Stomach (tissue), 9 donors: ENCODE data around the gene CREB5. TPM values are rescaled to one million over a fixed set of nuclear protein-coding genes. Genes with fewer than 3 reads are reported as not detected.

Experiments used
- DNase-seq, 2 donors: peaks; one replicate each; pipeline versions ENCODE4 v3.0.0 to v3.0.0-alpha.2; 2013 to 2019
- H3K27ac ChIP-seq, 5 donors: fragments of 200-600 bp in 4 of 5; sonication (generic) in 4 of 5; one replicate each; pipeline ENCODE4 v1.5.1; 2013 to 2019; ENCODE audit warnings: mild to moderate bottlenecking in 1 of 5, moderate library complexity in 1 of 5
- H3K27me3 ChIP-seq, 3 donors: fragments of 200-600 bp; sonication (generic); one replicate each; pipeline ENCODE4 v1.5.1; 2017 to 2019; ENCODE audit warnings: mixed run types in 1 of 3
- H3K36me3 ChIP-seq, 4 donors: fragments of 200-600 bp; sonication (generic); 1 replicate in 3 of 4; 2 replicates in 1 of 4; pipeline ENCODE4 v1.5.1; 2016 to 2019
- H3K4me1 ChIP-seq, 4 donors: fragments of 200-600 bp; sonication (generic); one replicate each; pipeline ENCODE4 v1.5.1; 2016 to 2019
- H3K4me3 ChIP-seq, 4 donors: fragments of 200-600 bp; sonication (generic) in 3 of 4; one replicate each; pipeline ENCODE4 v1.5.1; 2016 to 2019; ENCODE audit warnings: mild to moderate bottlenecking in 1 of 4
- H3K9me3 ChIP-seq, 4 donors: fragments of 200-600 bp; sonication (generic); one replicate each; pipeline ENCODE4 v1.5.1; 2016 to 2019
- EP300 ChIP-seq: sonication (generic); formaldehyde crosslinking; IDR thresholded peaks from one replicate; pipeline ENCODE4 v1.6.1; 2017; ENCODE audit warnings: antibody characterized with exemption
- POLR2A ChIP-seq, 4 donors: fragments of 450-650 bp; IDR thresholded peaks; one replicate each; pipeline ENCODE4 v1.6.1; 2016; ENCODE audit warnings: antibody characterized with exemption in 4 of 4, control low read depth in 2 of 4, mild to moderate bottlenecking in 1 of 4, moderate library complexity in 1 of 4
- POLR2AphosphoS5 ChIP-seq, 3 donors: sonication (generic); formaldehyde crosslinking; IDR thresholded peaks; one replicate each; pipeline ENCODE4 v1.6.1; 2016; ENCODE audit warnings: antibody characterized with exemption in 3 of 3
- WGBS, 5 donors: extraction: QIAGEN DNeasy Blood & Tissue Kit in 3 of 5; methylation state at CpG; one replicate each; pipeline versions ENCODE4 v1.1.5 to v1.1.7; 2013 to 2018; 5-methylcytosine and 5-hydroxymethylcytosine counted together
- intact Hi-C: fragments of 100-400 bp; cut with DNase I; formaldehyde crosslinking; loops from one replicate; pipeline ENCODE4 v1.15.1; 2023; ENCODE audit warnings: low total_unique reads
- polyA plus RNA-seq, 3 donors: library from polyadenylated mRNA; stranded (reverse); fragments of 200-250 nt; gene quantifications; one replicate each; pipeline ENCODE4 v1.2.3, GENCODE V29; 2013
- total RNA-seq, 5 donors: library from RNA; depleted of rRNA; stranded (reverse); fragments of >200 nt; gene quantifications; one replicate each; pipeline versions ENCODE4 v1.1.0 to v1.2.3, GENCODE V29; 2014 to 2016
- TF ChIP-seq, protein P1 (sequence below), 7 experiments: fragments of 450-650 bp in 4 of 7; fragments of 200-600 bp in 3 of 7; sonication (generic) in 3 of 7; IDR thresholded peaks; one replicate each; pipeline ENCODE4 v1.5.1; 2016 to 2019; ENCODE audit warnings: antibody characterized with exemption in 7 of 7, control low read depth in 2 of 7, mild to moderate bottlenecking in 1 of 7
- donor health status: healthy with polysubstance abuse.
- donor health status: Bipolar disorder and iron deficiency.
- donor health status: healthy.

CREB5 gene
- total and polyA plus RNA-seq, 8 donors, result 0.68 to 30.3 (median 1.5) TPM; not detected in 1

DNA sequence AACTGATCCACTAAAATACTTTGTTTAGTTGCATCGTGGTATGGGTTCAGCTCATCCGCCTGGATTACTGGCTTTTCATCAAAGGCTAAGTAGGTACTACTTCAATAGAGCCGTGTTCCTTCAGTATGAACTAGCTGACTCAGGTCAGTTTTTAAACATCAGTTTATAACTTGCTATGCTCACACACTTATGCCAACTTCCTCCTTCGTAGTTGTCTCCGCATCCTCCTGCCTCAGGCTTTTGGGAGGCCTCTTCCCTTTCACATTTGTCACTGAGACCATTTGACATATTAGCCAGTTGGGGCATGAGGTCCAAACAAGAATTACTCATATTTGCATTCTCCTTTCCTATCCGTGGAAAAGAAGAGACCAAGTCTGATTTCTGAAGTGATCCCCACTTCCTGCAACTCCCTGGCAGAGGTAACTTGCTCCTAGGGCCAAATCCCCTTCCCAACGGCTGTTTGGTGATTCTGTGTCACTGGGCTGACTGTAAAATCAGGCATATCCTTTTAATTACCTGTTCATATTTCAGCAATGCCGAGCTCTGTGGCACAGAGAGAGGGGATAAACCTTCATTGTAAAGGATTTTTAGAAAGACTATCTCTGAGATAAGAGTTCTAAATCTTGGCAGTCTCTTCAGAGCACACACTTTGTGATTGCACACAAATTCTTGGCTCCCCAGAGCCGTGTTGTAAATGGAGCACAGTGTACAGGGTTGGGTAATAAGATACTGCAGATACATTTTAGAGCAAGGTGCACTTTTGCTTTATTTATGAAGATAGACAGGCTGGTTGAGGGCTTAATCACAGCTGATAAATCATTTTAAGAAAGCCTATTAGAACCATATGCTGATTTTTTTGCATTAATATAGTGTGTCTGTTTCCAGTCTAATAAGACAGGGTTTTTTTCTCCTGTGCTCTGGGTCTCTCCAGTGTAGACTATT, 108.0 kb downstream of the CREB5 start:
- WGBS, 5 donors, result 46 to 55% (median 49%) methylated on average over 9 of the region's 9 CpGs
- no peak for DNase-seq
- TF ChIP-seq POLR2AphosphoS5 (IDR thresholded peaks at IDR 0.05) (no peak), POLR2A (IDR thresholded peaks at IDR 0.05) (no peak), EP300 (no peak)
- TF ChIP-seq, protein P1, sequence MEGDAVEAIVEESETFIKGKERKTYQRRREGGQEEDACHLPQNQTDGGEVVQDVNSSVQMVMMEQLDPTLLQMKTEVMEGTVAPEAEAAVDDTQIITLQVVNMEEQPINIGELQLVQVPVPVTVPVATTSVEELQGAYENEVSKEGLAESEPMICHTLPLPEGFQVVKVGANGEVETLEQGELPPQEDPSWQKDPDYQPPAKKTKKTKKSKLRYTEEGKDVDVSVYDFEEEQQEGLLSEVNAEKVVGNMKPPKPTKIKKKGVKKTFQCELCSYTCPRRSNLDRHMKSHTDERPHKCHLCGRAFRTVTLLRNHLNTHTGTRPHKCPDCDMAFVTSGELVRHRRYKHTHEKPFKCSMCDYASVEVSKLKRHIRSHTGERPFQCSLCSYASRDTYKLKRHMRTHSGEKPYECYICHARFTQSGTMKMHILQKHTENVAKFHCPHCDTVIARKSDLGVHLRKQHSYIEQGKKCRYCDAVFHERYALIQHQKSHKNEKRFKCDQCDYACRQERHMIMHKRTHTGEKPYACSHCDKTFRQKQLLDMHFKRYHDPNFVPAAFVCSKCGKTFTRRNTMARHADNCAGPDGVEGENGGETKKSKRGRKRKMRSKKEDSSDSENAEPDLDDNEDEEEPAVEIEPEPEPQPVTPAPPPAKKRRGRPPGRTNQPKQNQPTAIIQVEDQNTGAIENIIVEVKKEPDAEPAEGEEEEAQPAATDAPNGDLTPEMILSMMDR (IDR thresholded peaks at IDR 0.05), result no peak
- H3K27ac ChIP-seq, result no peak overlapping the region
- no peak overlapping the region for H3K4me3 ChIP-seq
- no peaks in the 10 kb centered on the region for H3K9me3 ChIP-seq
- intact Hi-C loops, result no loop called here
- peaks cover 0 to 16% (median 0%) of the 10 kb centered on the region in 4 donors for H3K4me1 ChIP-seq
- H3K27me3 ChIP-seq, result no peaks in the 10 kb centered on the region
- no peaks in the 10 kb centered on the region for H3K36me3 ChIP-seq

DNA sequence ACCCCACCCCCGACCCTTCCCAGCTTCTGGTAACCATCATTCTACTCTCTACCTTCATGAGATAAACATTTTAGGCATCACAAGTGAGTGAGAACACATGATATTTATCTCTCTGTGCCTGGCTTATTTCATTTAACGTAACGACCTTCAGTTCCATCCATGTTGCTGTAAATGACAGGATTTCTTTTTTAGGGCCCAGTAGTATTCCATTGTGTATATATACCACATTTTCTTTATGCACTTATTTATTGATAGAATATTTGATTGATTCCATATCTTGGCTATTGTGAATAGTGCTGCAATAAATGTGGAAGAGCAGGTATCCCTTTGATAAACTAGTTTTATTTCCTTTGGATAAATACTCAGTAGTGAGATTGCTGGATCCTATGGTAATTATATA, 112.7 kb downstream of the CREB5 start:
- no peak for DNase-seq
- 60 to 85% (median 74%) methylated on average over 2 to 3 of the region's 3 CpGs for WGBS, 5 donors
- Histone ChIP-seq H3K27ac (no peak overlapping the region), H3K9me3 (no peaks in the 10 kb centered on the region), H3K27me3 (peaks cover 0 to 21% (median 0%) of the 10 kb centered on the region in 3 donors), H3K36me3 (no peaks in the 10 kb centered on the region), H3K4me1 (peaks cover 0 to 15% (median 5%) of the 10 kb centered on the region in 4 donors), H3K4me3 (no peak overlapping the region)
- intact Hi-C loops, result no loop called here
- TF ChIP-seq POLR2AphosphoS5 (IDR thresholded peaks at IDR 0.05) (no peak), POLR2A (IDR thresholded peaks at IDR 0.05) (no peak), EP300 (no peak)
- TF ChIP-seq, protein P1 (IDR thresholded peaks at IDR 0.05), result no peak

DNA sequence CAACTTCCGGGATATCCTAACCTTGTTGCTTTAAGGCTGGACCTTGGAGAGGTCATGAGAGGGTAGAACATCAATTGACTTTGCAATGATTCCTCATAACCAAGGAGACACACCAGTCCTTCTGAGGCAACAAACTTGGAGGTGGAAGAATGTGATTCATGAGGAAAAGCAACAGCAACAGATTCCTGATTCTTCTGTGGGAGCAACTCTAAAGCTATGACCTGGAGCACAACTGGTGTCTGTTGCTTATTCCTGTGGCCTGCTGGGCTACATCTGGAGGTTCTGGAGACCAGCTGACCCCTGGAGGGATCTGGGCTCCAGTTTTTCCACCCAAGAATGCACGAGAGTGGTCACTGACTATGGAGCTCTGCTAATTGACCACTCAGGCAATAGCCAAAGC, 116.6 kb downstream of the CREB5 start:
- WGBS, 5 donors, result 71 to 94% (median 77%) methylated on average over 2 of the region's 2 CpGs
- TF ChIP-seq, protein P1 (IDR thresholded peaks at IDR 0.05), result no peak
- TF ChIP-seq EP300 (no peak), POLR2A (IDR thresholded peaks at IDR 0.05) (no peak), POLR2AphosphoS5 (IDR thresholded peaks at IDR 0.05) (no peak)
- Histone ChIP-seq H3K4me3 (no peak overlapping the region), H3K36me3 (no peaks in the 10 kb centered on the region), H3K27me3 (peaks cover 0 to 21% (median 0%) of the 10 kb centered on the region in 3 donors), H3K9me3 (peaks cover 0 to 8% (median 7%) of the 10 kb centered on the region in 4 donors), H3K4me1 (peaks cover 0 to 27% (median 11%) of the 10 kb centered on the region in 4 donors), H3K27ac (no peak overlapping the region)
- DNase-seq, result no peak
- intact Hi-C loops, result no loop called here

DNA sequence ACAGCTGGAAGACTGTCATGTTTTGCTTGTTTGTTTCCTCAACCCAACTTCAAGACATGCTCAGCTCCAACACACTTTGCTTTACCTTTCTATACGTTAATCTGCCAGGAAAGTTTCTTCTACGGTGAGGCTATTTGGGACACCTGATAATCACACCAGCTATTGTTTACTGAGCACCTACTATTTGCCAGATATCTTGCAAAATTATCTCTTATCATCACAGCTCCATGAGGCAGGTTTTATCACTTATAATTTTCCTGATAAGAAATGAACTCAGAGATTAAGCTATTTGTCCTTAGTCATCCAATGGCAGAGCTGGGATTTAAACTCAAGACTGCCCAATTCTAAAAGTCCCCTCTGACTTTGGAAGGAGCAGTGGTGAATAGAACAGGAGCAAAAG, 117.4 kb downstream of the CREB5 start:
- intact Hi-C loops, result no loop called here
- H3K4me1 ChIP-seq, result peaks cover 0 to 32% (median 16%) of the 10 kb centered on the region in 4 donors
- DNase-seq, result no peak
- H3K27ac ChIP-seq, result no peak overlapping the region
- H3K36me3 ChIP-seq, result no peaks in the 10 kb centered on the region
- H3K4me3 ChIP-seq, result no peak overlapping the region
- 41 to 55% (median 48%) methylated on average over 2 of the region's 2 CpGs for WGBS, 5 donors
- TF ChIP-seq POLR2A (IDR thresholded peaks at IDR 0.05), result no peak
- no peak for TF ChIP-seq POLR2AphosphoS5 (IDR thresholded peaks at IDR 0.05)
- TF ChIP-seq, protein P1 (IDR thresholded peaks at IDR 0.05), result no peak
- no peak for TF ChIP-seq EP300
- H3K27me3 ChIP-seq, result peaks cover 0 to 21% (median 0%) of the 10 kb centered on the region in 3 donors
- peaks cover 0 to 8% (median 7%) of the 10 kb centered on the region in 4 donors for H3K9me3 ChIP-seq
